Kidney epithelial cell (primary cell): ENCODE data around the gene UMOD. TPM values are rescaled to one million over a fixed set of nuclear protein-coding genes. Genes with fewer than 3 reads are reported as not detected.

Experiments
- DNase-seq: peaks from one replicate; pipeline ENCODE4 v3.0.0-alpha.2; 2010; ENCODE audit warnings: low read depth
- H3K27me3 ChIP-seq: 2 replicates; pipeline ENCODE4 v1.6.0; 2011; ENCODE audit warnings: low read length; ENCODE audit not compliant: control insufficient read depth, insufficient read depth
- H3K36me3 ChIP-seq: 2 replicates; pipeline ENCODE4 v1.5.1; 2011; ENCODE audit warnings: low read length; ENCODE audit not compliant: control insufficient read depth, insufficient read depth
- H3K4me3 ChIP-seq: 2 replicates; pipeline ENCODE4 v1.5.1; 2011; ENCODE audit warnings: low read depth, mild to moderate bottlenecking, control low read depth, low read length
- CTCF ChIP-seq: IDR thresholded peaks from 2 replicates; pipeline ENCODE4 v1.5.1; 2011; ENCODE audit warnings: mild to moderate bottlenecking, moderate library complexity, low read length, control low read depth, inconsistent platforms; ENCODE audit not compliant: insufficient read depth, poor library complexity, severe bottlenecking
- total RNA-seq: library from RNA; depleted of rRNA; stranded (reverse); fragments of >200 nt; gene quantifications from 2 replicates; pipeline ENCODE4 v1.2.3, GENCODE V29; 2015

UMOD gene
- total RNA-seq, 1 donor from 2014 or later, result not detected

- no peaks in the 10 kb centered on the region for H3K36me3 ChIP-seq
- H3K4me3 ChIP-seq, result no peak overlapping the region
- H3K27me3 ChIP-seq, result no peaks in the 10 kb centered on the region
- no peak for DNase-seq
- no peak for TF ChIP-seq CTCF
These were observed 12.8 kb downstream of the UMOD start for GRCh38 chr16:20339744-20340143.

DNA sequence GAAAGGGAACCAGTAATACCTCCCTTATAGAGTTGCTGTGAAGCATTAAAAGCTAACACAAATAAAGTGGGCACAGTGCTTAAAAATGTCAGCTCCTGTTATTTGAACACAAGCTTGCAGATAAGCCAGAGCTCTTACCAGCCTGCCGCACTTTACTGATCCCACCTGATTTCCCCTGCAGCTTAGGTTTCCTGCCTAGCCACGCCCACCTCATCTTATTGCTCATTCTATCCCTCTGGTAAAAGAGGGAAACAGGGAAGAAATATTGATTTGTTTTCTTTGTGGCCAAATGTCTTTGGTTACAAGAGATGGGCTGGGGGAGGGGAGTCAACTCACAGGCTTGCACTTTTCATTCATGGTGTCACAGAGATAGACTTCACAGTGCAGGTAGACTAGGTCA is 15.6 kb downstream of the UMOD start:
- no peak for TF ChIP-seq CTCF
- Histone ChIP-seq H3K36me3 (no peaks in the 10 kb centered on the region), H3K4me3 (no peak overlapping the region), H3K27me3 (no peaks in the 10 kb centered on the region)
- no peak for DNase-seq

DNA sequence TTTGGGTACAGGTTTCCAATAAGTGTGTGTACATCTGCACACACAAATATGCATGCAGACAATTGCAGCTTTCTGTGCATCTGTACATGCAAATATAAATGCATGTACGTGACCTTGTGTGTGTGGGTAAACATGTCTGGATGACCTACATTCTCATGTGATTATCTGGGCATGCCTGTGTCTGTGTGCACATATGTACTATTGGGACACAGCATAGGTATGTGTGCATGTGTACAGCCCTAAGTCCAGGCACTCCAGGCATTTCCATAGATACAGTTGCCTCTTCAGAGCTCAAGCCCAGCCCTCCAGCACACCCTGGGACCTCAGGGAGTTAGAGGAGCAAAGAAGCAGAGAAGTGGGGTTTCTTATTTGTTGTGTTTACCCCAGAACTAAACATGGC is 18.1 kb downstream of the UMOD start:
- Histone ChIP-seq H3K4me3 (no peak overlapping the region), H3K27me3 (no peaks in the 10 kb centered on the region), H3K36me3 (no peaks in the 10 kb centered on the region)
- no peak for TF ChIP-seq CTCF
- no peak for DNase-seq

DNA sequence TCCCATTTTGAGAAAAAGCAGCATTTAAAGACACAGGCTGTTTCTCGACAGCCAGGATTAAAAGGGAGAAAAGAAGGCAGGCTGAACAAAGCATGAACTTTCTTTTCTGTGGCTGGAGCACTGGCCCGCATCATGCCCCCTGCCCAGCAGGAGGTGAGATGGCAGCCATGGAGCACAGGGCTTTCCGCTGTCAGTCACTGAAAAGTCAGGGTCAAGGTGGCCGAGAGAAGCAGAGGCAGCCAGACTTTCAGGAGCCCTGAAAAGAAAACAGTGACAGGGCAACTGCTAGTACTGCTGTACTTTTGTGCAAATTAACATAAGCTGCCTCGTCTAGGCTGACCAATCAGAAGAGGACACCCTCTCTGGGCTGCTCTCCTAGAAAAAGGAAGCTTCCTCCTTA is 19.4 kb downstream of the UMOD start:
- no peak overlapping the region for H3K4me3 ChIP-seq
- DNase-seq, result no peak
- TF ChIP-seq CTCF, result no peak
- H3K36me3 ChIP-seq, result no peaks in the 10 kb centered on the region
- H3K27me3 ChIP-seq, result no peaks in the 10 kb centered on the region

DNA sequence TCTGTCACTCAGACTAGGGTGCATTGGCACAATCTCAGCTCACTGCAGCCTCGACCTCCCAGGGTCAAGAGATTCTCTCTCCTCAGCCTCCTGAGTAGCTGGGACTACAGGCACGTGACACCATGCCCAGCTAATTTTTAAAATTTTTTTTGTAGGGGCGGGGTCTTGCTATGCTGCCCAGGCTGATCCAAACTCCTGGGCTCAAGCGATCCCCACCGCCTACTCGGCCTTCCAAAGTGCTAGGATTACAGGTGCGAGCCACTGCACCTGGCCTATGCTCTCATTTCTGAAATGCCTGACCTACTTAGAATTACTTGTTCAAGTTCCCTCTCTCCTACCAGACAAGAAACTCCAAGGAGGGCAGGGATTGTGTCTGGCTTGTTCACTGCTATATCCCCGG is 20.1 kb downstream of the UMOD start:
- Histone ChIP-seq H3K27me3 (no peaks in the 10 kb centered on the region), H3K36me3 (no peaks in the 10 kb centered on the region), H3K4me3 (no peak overlapping the region)
- no peak for DNase-seq
- TF ChIP-seq CTCF, result no peak

- TF ChIP-seq CTCF, result no peak
- Histone ChIP-seq H3K27me3 (no peaks in the 10 kb centered on the region), H3K4me3 (no peak overlapping the region), H3K36me3 (no peaks in the 10 kb centered on the region)
- DNase-seq, result no peak
These were observed 20.9 kb downstream of the UMOD start for GRCh38 chr16:20331635-20332034.
